GM19238 (cell line): ENCODE results near the gene FCAR.
"Not testable (repeated sequence)": the region's sequence is repeated elsewhere in the genome, so short reads cannot be mapped to it uniquely, and the experiment has no call there.

Experiments used
- DNase-seq: peaks from one replicate; pipeline ENCODE4 v3.0.0; 2011; ENCODE audit warnings: low spot score; ENCODE audit not compliant: insufficient read length

FCAR gene

GRCh38 chr19:54873990-54874389 lies at the start of gene FCAR:
Gene FCAR (plus strand): TSS chr19:54874235. CDS start chr19:54874290, 55 bp downstream.
- DNase-seq = no peak

DNA sequence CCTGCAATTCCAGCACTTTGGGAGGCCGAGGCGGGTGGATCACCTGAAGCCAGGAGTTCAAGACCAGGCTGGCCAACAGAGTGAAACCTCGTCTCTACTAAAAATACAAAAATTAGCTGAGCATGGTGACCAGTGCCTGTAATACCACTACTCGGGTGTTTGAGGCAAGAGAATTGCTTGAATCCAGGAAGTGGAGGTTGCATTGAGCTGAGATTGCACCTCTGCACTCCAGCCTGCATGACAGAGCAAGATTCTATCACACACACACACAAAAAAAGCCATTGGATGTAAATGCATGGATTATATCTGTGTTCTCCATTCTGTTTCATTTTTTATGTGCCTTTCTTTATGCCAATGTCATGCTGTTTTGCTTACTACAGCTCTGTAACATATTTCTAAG lies 49.6 kb upstream of the FCAR start:
- not testable (repeated sequence) for DNase-seq

DNA sequence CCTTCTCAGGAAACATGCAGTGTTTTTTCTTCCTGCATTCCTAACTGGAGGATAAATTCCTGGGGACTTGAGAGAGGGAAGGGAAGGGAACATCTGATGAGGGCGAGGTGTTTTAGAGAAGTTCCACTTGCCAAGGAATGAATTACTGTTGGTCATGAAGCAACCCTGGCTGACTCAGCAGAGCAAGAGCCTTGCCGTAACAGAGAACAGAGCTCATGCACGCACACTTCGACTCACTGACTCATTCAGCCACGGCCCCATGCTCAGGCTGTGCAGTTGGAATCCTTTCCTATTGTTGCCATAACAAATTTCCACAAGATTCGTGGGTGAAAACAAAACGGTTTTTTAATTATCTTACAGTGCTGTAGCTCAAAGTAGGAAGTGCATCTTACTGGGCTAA lies 48.7 kb upstream of the FCAR start:
- DNase-seq = not testable (repeated sequence)

GRCh38 chr19:54828064-54828463 lies 46.0 kb upstream of the FCAR start:
- not testable (repeated sequence) for DNase-seq

DNA sequence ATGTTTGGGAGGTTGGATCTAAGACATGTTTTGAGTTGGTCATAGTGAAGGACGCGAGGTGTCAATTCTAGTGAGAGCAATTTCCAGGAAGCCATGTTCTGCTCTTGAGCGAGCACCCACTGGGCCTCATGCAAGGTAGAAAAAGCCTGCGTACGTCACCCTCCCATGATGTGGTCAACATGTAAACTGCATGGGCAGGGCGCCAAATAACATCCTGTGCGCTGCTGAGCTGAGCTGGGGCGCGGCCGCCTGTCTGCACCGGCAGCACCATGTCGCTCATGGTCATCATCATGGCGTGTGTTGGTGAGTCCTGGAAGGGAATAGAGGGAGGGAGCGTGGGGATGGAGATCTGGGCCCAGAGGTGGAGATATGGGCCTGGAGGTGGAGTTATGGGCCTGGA lies 41.5 kb upstream of the FCAR start, which contains the start of gene KIR2DS4:
KIR2DS4 (plus strand) TSS at position 181 of the 400 bp plus-strand sequence.
- not testable (repeated sequence) for DNase-seq

GRCh38 chr19:54835126-54835525 lies 38.9 kb upstream of the FCAR start:
- DNase-seq = not testable (repeated sequence)

DNA sequence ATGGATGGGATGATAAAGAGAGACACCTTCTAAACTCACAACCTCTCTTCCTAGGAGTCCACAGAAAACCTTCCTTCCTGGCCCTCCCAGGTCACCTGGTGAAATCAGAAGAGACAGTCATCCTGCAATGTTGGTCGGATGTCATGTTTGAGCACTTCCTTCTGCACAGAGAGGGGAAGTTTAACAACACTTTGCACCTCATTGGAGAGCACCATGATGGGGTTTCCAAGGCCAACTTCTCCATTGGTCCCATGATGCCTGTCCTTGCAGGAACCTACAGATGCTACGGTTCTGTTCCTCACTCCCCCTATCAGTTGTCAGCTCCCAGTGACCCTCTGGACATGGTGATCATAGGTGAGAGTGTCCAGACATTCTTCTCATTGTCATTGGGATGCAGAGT lies 36.5 kb upstream of the FCAR start:
- not testable (repeated sequence) for DNase-seq

- DNase-seq = not testable (repeated sequence)
Observed at GRCh38 chr19:54843171-54843570, 30.9 kb upstream of the FCAR start.

GRCh38 chr19:54850061-54850640 lies 23.9 kb upstream of the FCAR start, which contains the start of gene KIR3DL2:
Gene KIR3DL2 (plus strand): TSS chr19:54850443. CDS start chr19:54850476, 33 bp downstream.
- DNase-seq = not testable (repeated sequence)

- no peak for DNase-seq
Observed at GRCh38 chr19:54850930-54851329, 23.1 kb upstream of the FCAR start.

DNA sequence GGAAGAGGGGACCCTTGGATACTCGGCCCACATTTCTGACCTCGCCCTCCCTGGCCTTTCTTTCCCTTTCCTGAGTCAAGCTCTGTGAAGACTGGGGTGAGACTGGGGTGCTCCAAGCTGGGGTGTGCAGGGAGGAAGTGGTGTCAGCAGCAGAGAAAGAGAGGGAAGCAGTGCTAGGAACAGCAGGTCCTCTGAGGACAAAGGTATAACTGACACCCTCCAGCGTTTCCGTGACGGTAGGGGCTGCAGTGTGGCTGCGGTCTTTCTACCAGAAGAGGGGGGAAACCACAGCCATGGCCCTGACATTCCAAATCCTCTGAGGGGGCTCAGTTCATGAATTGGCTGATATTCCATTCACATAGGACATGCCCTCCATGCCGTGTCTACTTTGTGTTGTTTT lies 22.7 kb upstream of the FCAR start:
- no peak for DNase-seq

- DNase-seq = not testable (repeated sequence)
Observed at GRCh38 chr19:54855241-54855640, 18.8 kb upstream of the FCAR start.

DNA sequence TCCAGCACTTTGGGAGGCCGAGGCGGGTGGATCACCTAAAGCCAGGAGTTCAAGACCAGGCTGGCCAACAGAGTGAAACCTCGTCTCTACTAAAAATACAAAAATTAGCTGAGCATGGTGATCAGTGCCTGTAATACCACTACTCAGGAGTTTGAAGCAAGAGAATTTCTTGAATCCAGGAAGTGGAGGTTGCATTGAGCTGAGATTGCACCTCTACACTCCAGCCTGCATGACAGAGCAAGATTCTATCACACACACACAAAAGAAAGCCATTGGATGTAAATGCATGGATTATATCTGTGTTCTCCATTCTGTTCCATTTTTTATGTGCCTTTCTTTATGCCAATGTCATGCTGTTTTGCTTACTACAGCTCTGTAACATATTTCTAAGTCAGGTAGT lies 15.6 kb upstream of the FCAR start:
- not testable (repeated sequence) for DNase-seq

DNA sequence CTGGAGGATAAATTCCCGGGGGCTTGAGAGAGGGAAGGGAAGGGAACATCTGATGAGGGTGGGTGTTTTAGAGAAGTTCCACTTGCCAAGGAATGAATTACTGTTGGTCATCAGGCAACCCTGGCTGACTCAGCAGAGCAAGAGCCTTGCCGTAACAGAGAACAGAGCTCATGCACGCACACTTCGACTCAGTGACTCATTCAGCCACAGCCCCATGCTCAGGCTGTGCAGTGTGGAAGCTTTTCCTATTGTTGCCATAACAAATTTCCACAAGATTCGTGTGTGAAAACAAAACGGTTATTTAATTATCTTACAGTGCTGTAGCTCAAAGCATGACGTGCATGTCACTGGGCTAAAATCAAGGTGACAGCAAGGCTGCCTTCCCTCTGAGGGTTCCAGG lies 14.6 kb upstream of the FCAR start:
- DNase-seq = not testable (repeated sequence)

- not testable (repeated sequence) for DNase-seq
Observed at GRCh38 chr19:54863459-54863858, 10.6 kb upstream of the FCAR start.

DNA sequence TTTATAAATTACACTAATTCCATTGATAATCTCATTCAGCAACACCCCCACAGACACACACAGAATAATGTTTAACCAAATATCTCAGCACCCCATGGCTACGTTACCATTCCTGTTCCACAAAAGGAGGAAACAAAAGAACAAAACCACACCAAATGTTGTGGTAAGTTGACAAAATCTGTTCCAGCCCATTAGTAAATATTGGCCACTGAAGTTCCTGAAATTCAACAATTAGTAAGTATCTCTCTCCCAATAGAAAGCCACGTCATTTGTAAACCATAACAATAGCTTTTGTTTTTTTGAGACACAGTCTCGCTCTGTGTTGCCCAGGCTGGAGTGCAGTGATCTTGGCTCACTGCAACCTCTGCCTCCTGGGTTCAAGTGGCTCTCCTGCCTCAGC lies 2.3 kb upstream of the FCAR start:
- DNase-seq = no peak

DNA sequence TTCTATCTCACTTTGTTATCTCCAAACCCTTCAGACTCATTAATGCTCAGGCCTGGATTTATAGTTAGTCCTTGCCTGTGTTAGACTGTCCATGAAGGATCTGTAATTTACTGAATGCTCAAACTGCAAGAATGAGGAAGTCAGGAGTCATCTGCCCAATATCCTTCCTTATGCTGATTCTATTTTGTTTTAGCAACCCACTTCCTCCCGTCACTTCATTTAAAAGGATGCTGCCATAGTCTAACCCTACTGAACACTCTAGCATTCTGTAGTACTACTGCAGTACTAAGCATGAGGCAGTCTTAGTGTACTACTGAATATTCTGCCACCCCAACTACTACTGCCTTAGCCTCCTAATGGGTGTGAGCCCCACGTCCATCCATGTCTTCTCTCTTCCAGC lies 1.5 kb downstream of the FCAR start:
- DNase-seq = no peak

- no peak for DNase-seq
Observed at GRCh38 chr19:54877471-54877870, 3.4 kb downstream of the FCAR start.

DNA sequence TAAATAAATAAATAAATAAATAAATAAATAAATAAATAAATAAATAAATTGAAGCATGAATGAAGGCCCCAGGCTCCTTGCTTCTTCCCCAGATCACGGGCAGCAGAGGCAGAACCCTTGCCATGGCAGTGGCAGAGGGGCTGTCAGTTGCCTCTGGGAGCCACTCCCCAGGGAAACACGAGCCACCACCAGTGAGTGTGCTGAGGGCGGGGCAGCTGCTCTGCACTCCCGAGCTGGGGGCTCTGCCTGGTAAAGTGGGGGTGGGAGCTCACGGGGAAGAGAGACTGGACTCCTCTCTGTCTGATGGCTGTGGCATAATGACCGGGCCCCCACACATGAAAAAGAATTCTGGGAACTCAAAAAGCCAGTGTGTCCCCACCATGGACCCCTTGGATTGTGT lies 7.8 kb downstream of the FCAR start:
- DNase-seq = no peak

- DNase-seq = no peak
Observed at GRCh38 chr19:54882758-54883157, 8.7 kb downstream of the FCAR start.

- no peak for DNase-seq
Observed at GRCh38 chr19:54883228-54883627, 9.2 kb downstream of the FCAR start.

DNA sequence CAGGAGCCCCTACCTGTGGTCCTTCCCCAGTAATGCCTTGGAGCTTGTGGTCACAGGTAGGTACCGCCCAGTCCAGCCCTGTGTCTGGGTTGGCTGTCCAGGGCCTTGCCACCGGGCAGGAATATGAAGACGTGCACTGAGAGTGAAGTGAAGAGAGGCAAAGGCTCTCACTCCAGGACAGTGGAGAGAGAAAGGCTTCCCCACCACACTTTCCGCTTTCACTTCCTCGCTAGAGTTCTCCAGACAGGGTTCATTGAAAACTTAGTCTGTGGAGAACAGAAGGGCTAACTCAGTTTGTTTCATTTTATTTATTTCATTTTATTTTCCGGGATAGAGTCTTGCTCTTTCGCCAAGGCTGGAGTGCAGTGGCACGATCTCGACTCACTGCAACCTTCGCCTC lies 14.2 kb downstream of the FCAR start:
- no peak for DNase-seq

DNA sequence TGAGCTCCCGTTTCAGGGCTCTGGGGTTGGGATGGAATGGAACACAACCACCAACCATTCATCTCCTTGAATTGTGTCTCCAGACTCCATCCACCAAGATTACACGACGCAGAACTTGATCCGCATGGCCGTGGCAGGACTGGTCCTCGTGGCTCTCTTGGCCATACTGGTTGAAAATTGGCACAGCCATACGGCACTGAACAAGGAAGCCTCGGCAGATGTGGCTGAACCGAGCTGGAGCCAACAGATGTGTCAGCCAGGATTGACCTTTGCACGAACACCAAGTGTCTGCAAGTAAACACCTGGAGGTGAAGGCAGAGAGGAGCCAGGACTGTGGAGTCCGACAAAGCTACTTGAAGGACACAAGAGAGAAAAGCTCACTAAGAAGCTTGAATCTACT lies 15.5 kb downstream of the FCAR start:
- DNase-seq = no peak

GRCh38 chr19:54893406-54893805 lies 19.4 kb downstream of the FCAR start:
- no peak for DNase-seq
